ENCODE results near the gene COA1. TPM values are rescaled to one million over a fixed set of nuclear protein-coding genes. Genes with fewer than 3 reads are reported as not detected.

COA1 gene
- total RNA-seq, 2 donors from 2014 or later = 36.8 to 52.4 TPM

DNA sequence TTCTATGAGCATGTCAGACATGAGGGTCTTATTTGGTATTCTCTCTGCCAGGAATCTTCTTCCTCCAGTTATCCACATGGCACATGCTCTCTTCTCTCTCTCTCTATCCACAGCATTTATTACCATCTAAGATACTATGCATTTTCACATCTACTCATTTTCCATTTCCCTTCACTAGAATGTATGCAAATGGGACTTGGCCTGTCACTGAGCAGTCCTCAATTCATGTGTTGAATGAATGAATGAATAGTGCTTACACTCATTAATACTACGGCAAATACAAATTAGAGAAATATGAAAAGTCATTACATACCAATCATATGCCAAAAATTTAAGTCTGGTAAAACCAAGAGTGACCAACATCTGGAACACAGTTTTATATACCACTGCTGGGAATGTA, 34.0 kb downstream of the COA1 start:
- intact Hi-C loops (cut with DNase I) = no loop called here
- ATAC-seq (no peak), DNase-seq (no peak)
- H3K27me3 ChIP-seq = no peaks in the 10 kb centered on the region
- H3K36me3 ChIP-seq (replicated peaks in 1 of 2; ENCODE audit: insufficient read depth in 1 of 2, low read depth in 2 of 2) = no peaks in the 10 kb centered on the region
- no peak overlapping the region for H3K4me3 ChIP-seq
- H3K9me3 ChIP-seq = no peaks in the 10 kb centered on the region
- no peak for TF ChIP-seq POLR2A (IDR thresholded peaks at IDR 0.05)
- TF ChIP-seq, protein P1, sequence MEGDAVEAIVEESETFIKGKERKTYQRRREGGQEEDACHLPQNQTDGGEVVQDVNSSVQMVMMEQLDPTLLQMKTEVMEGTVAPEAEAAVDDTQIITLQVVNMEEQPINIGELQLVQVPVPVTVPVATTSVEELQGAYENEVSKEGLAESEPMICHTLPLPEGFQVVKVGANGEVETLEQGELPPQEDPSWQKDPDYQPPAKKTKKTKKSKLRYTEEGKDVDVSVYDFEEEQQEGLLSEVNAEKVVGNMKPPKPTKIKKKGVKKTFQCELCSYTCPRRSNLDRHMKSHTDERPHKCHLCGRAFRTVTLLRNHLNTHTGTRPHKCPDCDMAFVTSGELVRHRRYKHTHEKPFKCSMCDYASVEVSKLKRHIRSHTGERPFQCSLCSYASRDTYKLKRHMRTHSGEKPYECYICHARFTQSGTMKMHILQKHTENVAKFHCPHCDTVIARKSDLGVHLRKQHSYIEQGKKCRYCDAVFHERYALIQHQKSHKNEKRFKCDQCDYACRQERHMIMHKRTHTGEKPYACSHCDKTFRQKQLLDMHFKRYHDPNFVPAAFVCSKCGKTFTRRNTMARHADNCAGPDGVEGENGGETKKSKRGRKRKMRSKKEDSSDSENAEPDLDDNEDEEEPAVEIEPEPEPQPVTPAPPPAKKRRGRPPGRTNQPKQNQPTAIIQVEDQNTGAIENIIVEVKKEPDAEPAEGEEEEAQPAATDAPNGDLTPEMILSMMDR (IDR thresholded peaks at IDR 0.05) = no peak
- WGBS, 2 donors = 100% methylated on average over 1 of the region's 1 CpG
- H3K27ac ChIP-seq = no peak overlapping the region
- peaks cover 25% of the 10 kb centered on the region for H3K4me1 ChIP-seq

DNA sequence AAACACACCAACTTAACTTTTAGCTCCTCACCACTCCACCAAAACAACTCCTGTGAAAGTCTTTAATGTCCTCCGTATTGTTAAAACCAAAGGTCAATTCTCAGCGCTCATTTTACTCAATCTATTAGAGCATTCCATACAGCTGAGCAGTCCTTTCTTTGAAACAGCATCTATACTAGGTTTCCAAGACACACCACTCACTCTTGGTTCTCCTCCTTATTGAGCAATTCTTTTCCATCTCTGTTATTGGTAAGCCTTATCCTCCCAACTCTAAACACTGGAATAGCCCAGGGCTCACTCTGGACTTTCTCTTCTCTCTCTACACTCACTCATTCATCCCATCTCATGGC, 34.9 kb downstream of the COA1 start:
- WGBS, 2 donors = 97 to 98% methylated on average over 2 of the region's 2 CpGs
- no peaks in the 10 kb centered on the region for H3K9me3 ChIP-seq
- ATAC-seq (no peak), DNase-seq (no peak)
- H3K36me3 ChIP-seq (replicated peaks in 1 of 2; ENCODE audit: insufficient read depth in 1 of 2, low read depth in 2 of 2) = no peaks in the 10 kb centered on the region
- intact Hi-C loops (cut with DNase I) = no loop called here
- TF ChIP-seq, protein P1 (IDR thresholded peaks at IDR 0.05) = no peak
- no peak for TF ChIP-seq POLR2A (IDR thresholded peaks at IDR 0.05)
- H3K27ac ChIP-seq = no peak overlapping the region
- H3K27me3 ChIP-seq = no peaks in the 10 kb centered on the region
- no peak overlapping the region for H3K4me3 ChIP-seq
- H3K4me1 ChIP-seq = peaks cover 20% of the 10 kb centered on the region

DNA sequence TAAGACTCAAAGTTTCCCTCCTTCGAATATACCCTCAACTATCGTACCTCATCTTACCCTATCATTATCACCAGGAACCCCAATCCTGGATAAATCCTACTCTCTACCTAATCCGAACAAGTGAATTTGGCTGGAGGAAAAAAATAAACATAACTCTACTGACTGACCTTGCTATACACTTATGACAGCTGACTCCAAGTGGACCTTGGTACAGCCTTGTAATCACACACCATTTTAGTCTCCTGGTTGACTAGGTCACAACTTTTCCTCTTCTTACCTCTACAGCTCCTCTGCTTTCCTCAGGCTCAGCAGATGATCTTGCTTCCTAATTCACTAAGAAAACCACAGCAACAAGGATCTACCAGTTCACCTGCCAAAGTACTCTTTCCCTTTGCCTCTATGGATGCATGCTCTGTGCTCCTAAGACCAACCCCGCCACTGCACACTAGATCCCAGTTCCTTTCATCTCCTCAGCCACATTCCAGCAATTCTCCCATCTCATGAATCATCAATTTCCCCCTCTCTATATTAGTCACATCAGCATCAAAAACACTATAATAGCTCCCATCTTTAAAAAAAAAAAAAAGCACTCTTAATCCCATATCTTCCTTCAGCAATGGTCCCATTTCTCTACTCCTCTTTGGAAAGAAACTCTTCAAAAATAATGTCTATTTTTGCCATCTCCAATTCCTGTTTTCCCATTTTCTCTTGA, 35.5 kb downstream of the COA1 start:
- intact Hi-C loops (cut with DNase I) = no loop called here

DNA sequence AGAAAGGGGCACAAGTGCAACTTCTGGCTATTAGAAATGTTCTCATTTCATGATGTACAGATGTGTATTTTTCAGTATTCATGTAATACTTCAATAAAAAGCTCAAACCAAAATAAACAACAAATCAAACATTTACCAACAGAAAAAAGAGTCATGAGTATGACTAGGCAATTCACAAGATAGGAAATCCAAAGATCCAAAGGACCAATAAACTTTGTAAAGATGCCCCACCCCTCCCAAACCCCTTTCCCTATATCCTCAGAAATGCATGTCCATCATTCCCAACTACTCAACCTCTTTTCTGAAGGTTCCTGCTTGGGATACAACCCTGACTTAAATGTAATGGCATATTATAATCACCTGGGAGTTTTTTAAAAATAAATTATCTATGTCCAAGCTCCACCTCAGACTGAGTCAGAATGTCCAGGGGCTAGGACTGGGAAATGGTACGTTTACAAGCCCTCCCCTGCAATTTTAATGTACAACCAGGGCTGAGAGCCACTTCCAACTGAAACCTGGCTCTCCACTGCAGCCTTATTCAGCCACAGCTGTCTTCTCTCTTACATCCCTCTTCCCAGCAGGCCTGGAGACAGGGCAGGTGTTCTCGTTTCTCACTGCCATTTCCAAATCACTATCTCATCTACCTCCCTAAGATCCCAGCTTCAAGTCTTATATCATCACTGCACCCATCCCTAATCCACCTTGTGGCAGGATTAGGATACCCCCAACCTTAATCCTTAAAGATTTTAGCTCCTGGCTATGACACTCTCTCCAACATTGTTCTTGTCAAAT, 36.5 kb downstream of the COA1 start:
- no peaks in the 10 kb centered on the region for H3K36me3 ChIP-seq (replicated peaks in 1 of 2; ENCODE audit: insufficient read depth in 1 of 2, low read depth in 2 of 2)
- H3K27ac ChIP-seq = no peak overlapping the region
- intact Hi-C loops (cut with DNase I) = no loop called here
- ATAC-seq = no peak
- 35 to 49% methylated on average over 2 of the region's 2 CpGs for WGBS, 2 donors
- peaks cover 14% of the 10 kb centered on the region for H3K4me1 ChIP-seq
- no peak for DNase-seq
- H3K27me3 ChIP-seq = no peaks in the 10 kb centered on the region
- no peak overlapping the region for H3K4me3 ChIP-seq
- H3K9me3 ChIP-seq = no peaks in the 10 kb centered on the region
- TF ChIP-seq, protein P1 (IDR thresholded peaks at IDR 0.05) = no peak
- no peak for TF ChIP-seq POLR2A (IDR thresholded peaks at IDR 0.05)

More for the DNA sequence above, 35.5 kb downstream of the COA1 start:
- Histone ChIP-seq H3K27ac (no peak overlapping the region), H3K4me1 (peaks cover 20% of the 10 kb centered on the region), H3K27me3 (no peaks in the 10 kb centered on the region), H3K36me3 (replicated peaks in 1 of 2; ENCODE audit: insufficient read depth in 1 of 2, low read depth in 2 of 2) (no peaks in the 10 kb centered on the region), H3K9me3 (no peaks in the 10 kb centered on the region), H3K4me3 (no peak overlapping the region)
- WGBS, 2 donors = 85 to 88% methylated on average over 4 of the region's 4 CpGs
- ATAC-seq (no peak), DNase-seq (no peak)
- TF ChIP-seq, protein P1 (IDR thresholded peaks at IDR 0.05) = no peak
- TF ChIP-seq POLR2A (IDR thresholded peaks at IDR 0.05) = no peak
